Measurements from ENCODE around the gene COL5A2. TPM values are rescaled to one million over a fixed set of nuclear protein-coding genes. Genes with fewer than 3 reads are reported as not detected.
A peak's percentile ranks its signal among the peaks of the same experiment; 100 is the strongest.

COL5A2 gene
- total and polyA plus RNA-seq, 2 experiments from 2014 or later: 252 to 974 TPM

GRCh38 chr2:189022492-189022891 lies 157.1 kb downstream of the COL5A2 start:
- TF ChIP-seq EZH2 (IDR thresholded peaks at IDR 0.05; ENCODE audit: insufficient read depth, poor library complexity, severe bottlenecking) (no peak), EZH2phosphoT487 (IDR thresholded peaks at IDR 0.05; ENCODE audit: insufficient read depth, low read depth) (no peak)
- peak overlapping the region; percentile 16; the same call in 1 of the 2 replicates for H2AFZ ChIP-seq
- H3K9me2 ChIP-seq (ENCODE audit: insufficient read depth): no peaks in the 10 kb centered on the region
- H3K36me3 ChIP-seq (ENCODE audit: low read depth): no peaks in the 10 kb centered on the region
- peak overlapping the region; percentile 36 for H3K4me3 ChIP-seq
- H3K4me1 ChIP-seq (ENCODE audit: insufficient read depth): peaks cover 64% of the 10 kb centered on the region
- WGBS, 2 experiments (ENCODE audit: low coverage in 1 of 2, low lambda C conversion rate in 2 of 2, missing lambda C conversion rate in 2 of 2): 1 to 3% methylated on average over 3 of the region's 3 CpGs
- no peaks in the 10 kb centered on the region for H3K9me3 ChIP-seq (ENCODE audit: low read depth)
- peak overlapping the region; percentile 77 for H3K4me2 ChIP-seq (ENCODE audit: unreplicated experiment)
- DNase-seq: peak; percentile 83
- peak overlapping the region; percentile 81 for H3K9ac ChIP-seq
- in situ Hi-C loops (cut with MboI): no loop called here
- H3F3A ChIP-seq (ENCODE audit: insufficient read depth): peaks cover 72% of the 10 kb centered on the region
- H4K20me1 ChIP-seq (ENCODE audit: insufficient read depth): no peaks in the 10 kb centered on the region
- peak overlapping the region; percentile 97 for H3K27ac ChIP-seq
- no peaks in the 10 kb centered on the region for H3K27me3 ChIP-seq (replicated peaks; ENCODE audit: insufficient read depth)
- no peaks in the 10 kb centered on the region for H3K79me2 ChIP-seq (ENCODE audit: insufficient read depth)

DNA sequence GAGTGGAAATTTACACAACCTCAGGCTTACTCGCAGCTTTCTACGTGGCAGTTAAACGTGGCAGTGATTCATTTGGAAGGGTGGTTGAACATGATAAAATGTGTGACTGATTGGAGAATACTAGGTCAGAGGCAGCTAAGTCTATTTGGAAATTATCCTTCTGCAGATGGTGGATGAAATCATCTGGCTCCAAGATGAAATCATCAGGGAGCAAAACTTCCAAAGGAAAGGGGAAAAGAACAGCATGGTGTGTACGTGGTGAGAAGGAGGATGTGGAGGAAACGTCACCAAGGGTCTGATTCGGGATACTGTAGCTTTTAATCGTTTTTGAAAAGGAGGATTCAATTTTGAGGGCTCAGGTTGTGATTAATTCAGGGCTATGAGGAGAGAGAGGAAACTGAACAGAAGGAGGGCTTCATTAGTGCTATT lies 157.5 kb downstream of the COL5A2 start:
- H3K4me1 ChIP-seq (ENCODE audit: insufficient read depth): peaks cover 64% of the 10 kb centered on the region
- H3K4me3 ChIP-seq: peak overlapping the region; percentile 36
- no peaks in the 10 kb centered on the region for H3K9me3 ChIP-seq (ENCODE audit: low read depth)
- H3K27ac ChIP-seq: peak overlapping the region; percentile 97
- DNase-seq: peak; percentile 95
- peak overlapping the region; percentile 22; the same call in 1 of the 2 replicates for H2AFZ ChIP-seq
- in situ Hi-C loops (cut with MboI): no loop called here
- H3K36me3 ChIP-seq (ENCODE audit: low read depth): no peaks in the 10 kb centered on the region
- H3F3A ChIP-seq (ENCODE audit: insufficient read depth): peaks cover 76% of the 10 kb centered on the region
- no peaks in the 10 kb centered on the region for H4K20me1 ChIP-seq (ENCODE audit: insufficient read depth)
- H3K27me3 ChIP-seq (replicated peaks; ENCODE audit: insufficient read depth): no peaks in the 10 kb centered on the region
- WGBS, 2 experiments (ENCODE audit: low coverage in 1 of 2, low lambda C conversion rate in 2 of 2, missing lambda C conversion rate in 2 of 2): 0 to 2% methylated on average over 7 of the region's 7 CpGs
- H3K9ac ChIP-seq: peak overlapping the region; percentile 81
- TF ChIP-seq EZH2 (IDR thresholded peaks at IDR 0.05; ENCODE audit: insufficient read depth, poor library complexity, severe bottlenecking) (no peak), EZH2phosphoT487 (IDR thresholded peaks at IDR 0.05; ENCODE audit: insufficient read depth, low read depth) (no peak)
- H3K9me2 ChIP-seq (ENCODE audit: insufficient read depth): no peaks in the 10 kb centered on the region
- peak overlapping the region; percentile 77 for H3K4me2 ChIP-seq (ENCODE audit: unreplicated experiment)
- H3K79me2 ChIP-seq (ENCODE audit: insufficient read depth): no peaks in the 10 kb centered on the region

- no peak for DNase-seq
- no peaks in the 10 kb centered on the region for H3K36me3 ChIP-seq (ENCODE audit: low read depth)
- H3F3A ChIP-seq (ENCODE audit: insufficient read depth): peaks cover 86% of the 10 kb centered on the region
- no peak overlapping the region for H3K4me2 ChIP-seq (ENCODE audit: unreplicated experiment)
- H3K27me3 ChIP-seq (replicated peaks; ENCODE audit: insufficient read depth): no peaks in the 10 kb centered on the region
- H4K20me1 ChIP-seq (ENCODE audit: insufficient read depth): no peaks in the 10 kb centered on the region
- 23 to 24% methylated on average over 1 of the region's 1 CpG for WGBS, 2 experiments (ENCODE audit: low coverage in 1 of 2, low lambda C conversion rate in 2 of 2, missing lambda C conversion rate in 2 of 2)
- H3K4me1 ChIP-seq (ENCODE audit: insufficient read depth): peaks cover 63% of the 10 kb centered on the region
- H3K9me2 ChIP-seq (ENCODE audit: insufficient read depth): no peaks in the 10 kb centered on the region
- no peak overlapping the region for H3K9ac ChIP-seq
- no peaks in the 10 kb centered on the region for H3K79me2 ChIP-seq (ENCODE audit: insufficient read depth)
- TF ChIP-seq EZH2 (IDR thresholded peaks at IDR 0.05; ENCODE audit: insufficient read depth, poor library complexity, severe bottlenecking) (no peak), EZH2phosphoT487 (IDR thresholded peaks at IDR 0.05; ENCODE audit: insufficient read depth, low read depth) (no peak)
- in situ Hi-C loops (cut with MboI): no loop called here
- H3K4me3 ChIP-seq: no peak overlapping the region
- no peaks in the 10 kb centered on the region for H3K9me3 ChIP-seq (ENCODE audit: low read depth)
- no peak overlapping the region for H2AFZ ChIP-seq
- H3K27ac ChIP-seq: peak overlapping the region; percentile 46; the same call in 1 of the 2 replicates
Measured at GRCh38 chr2:189020179-189020578, 159.4 kb downstream of the COL5A2 start.

DNA sequence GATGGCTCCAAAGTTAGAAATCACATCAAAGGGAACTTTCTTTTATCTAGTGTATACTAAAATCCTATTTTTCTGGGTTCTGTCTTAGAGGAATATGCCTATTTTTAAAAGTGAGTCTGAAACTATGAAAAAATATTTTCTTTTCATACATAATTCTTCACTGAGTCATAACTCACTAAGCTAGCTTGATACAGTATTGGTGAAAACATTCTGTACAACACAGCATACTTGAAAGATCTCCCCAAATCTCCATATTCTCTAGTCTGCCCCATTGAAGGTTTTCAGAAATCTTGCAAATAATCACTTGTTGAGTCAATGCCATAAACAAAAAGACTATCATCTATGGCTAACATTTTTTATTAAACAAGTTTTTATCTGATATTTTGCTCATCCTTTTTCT lies 160.9 kb downstream of the COL5A2 start:
- Histone ChIP-seq H3K9me3 (ENCODE audit: low read depth) (no peaks in the 10 kb centered on the region), H3K9me2 (ENCODE audit: insufficient read depth) (no peaks in the 10 kb centered on the region), H3K27me3 (replicated peaks; ENCODE audit: insufficient read depth) (no peaks in the 10 kb centered on the region), H3K4me3 (peak overlapping the region; percentile 13; the same call in 1 of the 2 replicates), H4K20me1 (ENCODE audit: insufficient read depth) (no peaks in the 10 kb centered on the region), H3K4me2 (ENCODE audit: unreplicated experiment) (peak overlapping the region; percentile 66), H3F3A (ENCODE audit: insufficient read depth) (peaks cover 87% of the 10 kb centered on the region), H3K79me2 (ENCODE audit: insufficient read depth) (no peaks in the 10 kb centered on the region), H3K9ac (peak overlapping the region; percentile 16; the same call in 1 of the 2 replicates), H3K27ac (peak overlapping the region; percentile 46), H3K4me1 (ENCODE audit: insufficient read depth) (peaks cover 62% of the 10 kb centered on the region), H2AFZ (no peak overlapping the region), H3K36me3 (ENCODE audit: low read depth) (no peaks in the 10 kb centered on the region)
- no peak for TF ChIP-seq EZH2 (IDR thresholded peaks at IDR 0.05; ENCODE audit: insufficient read depth, poor library complexity, severe bottlenecking)
- TF ChIP-seq EZH2phosphoT487 (IDR thresholded peaks at IDR 0.05; ENCODE audit: insufficient read depth, low read depth): no peak
- DNase-seq: peak; percentile 65
- in situ Hi-C loops (cut with MboI): no loop called here
